Umbilical cord (tissue), 2 donors: ENCODE results near the gene EEF1A2. TPM values are rescaled to one million over a fixed set of nuclear protein-coding genes. Genes with fewer than 3 reads are reported as not detected.

ENCODE experiments used
- DNase-seq: peaks from one replicate; pipeline ENCODE4 v3.0.0-alpha.2; 2015; ENCODE audit warnings: low spot score
- total RNA-seq: library from RNA; depleted of rRNA; stranded (reverse); fragments of >200 nt; gene quantifications from one replicate; pipeline ENCODE4 v1.2.3, GENCODE V29; 2014; ENCODE audit warnings: low replicate concordance; ENCODE audit not compliant: insufficient read depth

EEF1A2 gene
- total RNA-seq, 1 donor from 2014 or later, result 7.2 TPM

DNA sequence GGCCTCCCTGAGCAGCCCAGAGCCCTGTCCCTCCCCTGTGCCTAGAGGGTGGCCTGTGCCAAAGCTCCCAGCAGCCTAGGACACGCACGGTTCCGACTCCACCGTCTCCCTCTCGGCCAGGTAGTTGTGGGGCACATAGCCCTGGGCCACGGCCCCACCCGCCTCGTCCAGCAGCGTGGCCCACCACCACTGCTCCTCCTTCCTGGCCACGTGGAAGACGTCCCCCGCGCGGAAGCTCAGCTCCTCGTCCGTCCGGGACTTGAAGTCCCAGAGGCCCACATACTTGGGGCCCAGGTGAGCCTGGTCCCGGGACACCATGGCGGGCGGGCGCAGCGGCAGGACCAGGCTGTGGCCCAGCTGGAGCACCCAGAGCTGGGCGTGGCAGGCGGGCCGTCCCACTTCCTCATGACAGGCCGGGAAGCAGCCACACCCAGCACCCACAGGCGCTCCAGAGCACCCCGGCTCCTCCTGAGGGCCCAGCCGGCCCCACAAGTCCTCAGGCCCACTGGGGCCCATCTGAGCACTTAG is 38.2 kb upstream of the EEF1A2 start, which contains the start of gene PTK6:
PTK6 (minus strand) TSS at position 380 of the 528 bp plus-strand sequence; CDS start at position 318, 62 bp downstream.
- DNase-seq, result no peak

DNA sequence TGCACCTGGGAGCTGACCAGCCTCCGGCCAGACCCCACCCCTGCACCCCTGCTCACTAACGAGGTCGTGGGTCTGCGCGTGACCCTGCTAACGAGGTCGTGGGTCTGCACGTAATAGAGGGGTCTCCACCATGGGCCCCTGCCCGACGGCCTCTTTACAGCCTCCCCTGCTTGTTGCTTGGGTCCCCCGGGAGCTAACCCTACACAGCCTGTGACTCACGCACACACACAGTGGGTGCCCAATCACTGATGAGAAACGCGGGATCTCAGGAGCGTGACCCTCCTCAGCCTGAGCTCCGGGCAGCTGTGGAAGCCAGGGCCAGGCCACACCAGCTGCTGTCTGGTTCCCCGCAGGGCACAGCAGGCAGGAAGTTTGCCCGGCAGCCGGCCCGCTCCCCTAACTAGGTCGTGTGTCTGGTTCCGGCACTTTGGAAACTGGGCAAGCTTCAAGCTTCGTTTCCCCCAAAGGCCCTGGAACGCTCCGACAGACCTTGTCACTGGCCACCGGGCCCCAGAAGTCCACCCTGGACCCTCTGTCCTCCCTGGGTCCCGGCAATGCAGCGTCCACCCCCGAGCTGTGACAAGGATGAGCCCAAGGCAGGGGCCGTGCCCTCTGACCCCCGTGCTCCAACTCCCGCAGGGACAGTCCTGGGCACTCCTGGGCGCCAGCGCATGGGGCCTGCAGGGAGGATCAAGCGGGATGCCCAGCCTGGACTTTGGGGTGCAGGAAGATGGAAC is 37.5 kb upstream of the EEF1A2 start:
- no peak for DNase-seq

DNA sequence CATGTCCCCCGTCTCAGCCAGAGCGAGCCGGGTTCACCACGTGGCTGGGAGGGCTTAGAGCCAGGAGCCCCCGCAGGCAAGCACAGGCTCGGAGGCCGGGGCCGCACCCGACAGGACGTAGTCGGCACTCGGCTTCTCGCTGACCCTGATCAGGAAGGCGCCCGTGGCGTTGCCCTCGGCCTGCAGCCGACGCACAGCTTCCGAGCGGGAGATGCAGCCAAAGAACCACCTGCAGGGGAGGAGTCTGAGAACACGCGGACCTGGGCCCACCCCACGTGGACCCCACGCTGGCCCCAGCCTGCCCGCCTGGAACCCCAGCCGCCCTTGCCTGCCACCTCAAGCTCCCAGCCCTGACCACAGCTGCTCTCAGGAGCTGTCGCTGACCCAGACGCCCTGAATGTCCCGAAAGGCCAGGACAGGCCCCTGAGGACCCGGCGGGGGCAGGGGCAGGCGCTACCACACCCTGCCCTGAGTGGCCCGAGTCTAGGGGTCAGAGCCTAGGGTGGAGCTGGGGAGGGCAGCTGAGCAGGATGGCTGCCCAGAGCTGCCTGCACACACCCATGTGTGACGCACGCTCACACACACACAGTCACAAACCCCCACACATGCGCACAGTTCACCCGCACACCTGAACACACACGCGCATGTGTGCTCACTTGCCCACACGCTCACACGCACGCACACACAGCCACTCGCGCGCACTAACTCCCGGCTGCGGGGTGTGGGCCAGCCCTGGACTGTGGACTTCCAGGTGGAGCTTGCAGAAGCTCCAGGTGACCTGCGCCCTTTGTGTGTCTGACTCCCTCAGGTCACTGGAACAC is 36.2 kb upstream of the EEF1A2 start:
- DNase-seq, result no peak

DNA sequence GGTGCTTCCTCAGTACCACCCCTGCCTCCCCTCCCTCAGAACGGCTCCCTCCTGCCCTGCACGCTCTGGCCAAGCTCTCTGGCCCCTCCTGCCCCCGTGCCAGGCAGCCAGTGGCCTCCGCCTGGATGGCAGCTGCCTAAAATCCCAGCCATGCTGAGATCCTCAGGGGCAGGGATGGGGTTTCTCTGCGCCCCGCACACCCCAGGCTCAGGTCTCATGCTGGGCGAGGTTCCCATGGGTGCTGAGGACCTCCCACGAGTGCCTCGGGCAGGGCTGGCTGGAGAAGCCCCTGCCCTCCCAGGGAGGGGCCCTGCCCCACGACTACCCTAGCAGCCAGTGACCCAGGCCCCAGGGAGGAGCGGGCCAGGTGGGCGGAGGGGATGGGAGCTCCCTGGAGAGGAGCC is 35.5 kb upstream of the EEF1A2 start:
- no peak for DNase-seq

DNA sequence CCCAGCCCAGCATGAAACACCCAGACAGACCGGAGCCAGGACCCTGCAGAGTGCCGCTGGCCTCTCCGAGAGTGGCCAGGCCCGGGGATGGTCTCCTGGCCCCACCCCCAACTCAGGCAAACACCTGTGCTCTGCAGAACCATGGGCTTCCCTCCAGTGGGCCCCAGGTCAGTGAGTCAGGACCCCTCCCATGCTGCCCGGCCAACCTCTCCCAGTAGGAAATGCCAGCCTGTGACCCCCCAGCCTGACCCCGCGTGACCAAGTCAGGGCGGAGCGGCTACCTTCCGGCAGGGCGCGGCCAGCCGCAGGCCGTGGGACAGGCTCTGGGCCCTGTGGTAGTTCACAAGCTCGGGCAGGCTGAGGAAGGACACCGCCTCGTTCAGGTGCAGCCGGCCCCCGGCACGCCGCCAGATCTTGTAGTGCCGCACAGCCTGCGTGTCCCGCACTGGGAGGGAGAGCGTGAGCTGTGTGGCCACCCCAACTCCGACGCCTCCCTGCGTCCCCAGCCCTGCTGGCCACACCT is 35.0 kb upstream of the EEF1A2 start:
- no peak for DNase-seq

DNA sequence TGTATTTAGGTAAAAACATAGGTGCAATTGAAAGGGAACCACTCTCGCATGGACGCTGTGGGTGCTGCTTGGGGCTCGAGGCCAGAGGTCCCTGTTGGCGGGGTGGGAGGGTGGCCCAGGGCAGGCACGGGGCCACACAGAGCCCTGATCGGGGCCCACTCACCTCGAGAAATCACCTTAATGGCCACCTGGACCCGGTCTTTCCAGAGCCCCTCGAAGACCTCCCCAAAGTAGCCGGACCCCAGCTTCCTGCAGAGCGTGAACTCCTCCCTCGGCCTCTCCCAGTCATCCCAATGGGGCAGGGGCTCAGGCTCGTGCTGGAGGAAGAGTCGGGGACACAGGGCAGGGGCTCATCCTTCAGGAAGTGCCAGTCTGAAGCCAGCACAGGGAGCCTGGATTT is 34.5 kb upstream of the EEF1A2 start:
- DNase-seq, result no peak

DNA sequence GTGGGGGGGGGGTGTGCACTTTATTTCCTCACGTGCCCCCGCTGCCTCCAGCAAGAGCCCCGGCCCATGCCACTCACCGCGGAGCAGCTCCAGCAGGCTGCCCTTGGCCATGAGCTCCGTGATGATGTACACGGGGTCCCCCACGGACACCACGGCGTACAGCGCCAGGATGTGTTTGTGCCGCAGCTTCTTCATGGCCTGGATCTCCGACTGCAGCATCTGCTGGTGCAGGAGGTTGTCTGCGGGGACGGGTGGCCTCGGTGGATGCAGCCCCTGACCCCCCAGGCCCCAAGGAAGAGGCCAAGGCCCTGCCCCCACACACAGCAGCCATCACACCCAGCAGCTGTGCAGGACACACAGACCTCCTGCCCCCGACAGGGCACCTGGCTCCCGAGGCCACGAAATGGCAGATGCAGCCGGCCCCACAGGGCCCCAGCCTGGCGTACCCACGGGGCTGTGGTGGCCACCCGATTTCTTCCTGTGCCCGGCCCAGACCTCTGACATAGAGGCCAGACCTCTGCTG is 33.6 kb upstream of the EEF1A2 start:
- no peak for DNase-seq

DNA sequence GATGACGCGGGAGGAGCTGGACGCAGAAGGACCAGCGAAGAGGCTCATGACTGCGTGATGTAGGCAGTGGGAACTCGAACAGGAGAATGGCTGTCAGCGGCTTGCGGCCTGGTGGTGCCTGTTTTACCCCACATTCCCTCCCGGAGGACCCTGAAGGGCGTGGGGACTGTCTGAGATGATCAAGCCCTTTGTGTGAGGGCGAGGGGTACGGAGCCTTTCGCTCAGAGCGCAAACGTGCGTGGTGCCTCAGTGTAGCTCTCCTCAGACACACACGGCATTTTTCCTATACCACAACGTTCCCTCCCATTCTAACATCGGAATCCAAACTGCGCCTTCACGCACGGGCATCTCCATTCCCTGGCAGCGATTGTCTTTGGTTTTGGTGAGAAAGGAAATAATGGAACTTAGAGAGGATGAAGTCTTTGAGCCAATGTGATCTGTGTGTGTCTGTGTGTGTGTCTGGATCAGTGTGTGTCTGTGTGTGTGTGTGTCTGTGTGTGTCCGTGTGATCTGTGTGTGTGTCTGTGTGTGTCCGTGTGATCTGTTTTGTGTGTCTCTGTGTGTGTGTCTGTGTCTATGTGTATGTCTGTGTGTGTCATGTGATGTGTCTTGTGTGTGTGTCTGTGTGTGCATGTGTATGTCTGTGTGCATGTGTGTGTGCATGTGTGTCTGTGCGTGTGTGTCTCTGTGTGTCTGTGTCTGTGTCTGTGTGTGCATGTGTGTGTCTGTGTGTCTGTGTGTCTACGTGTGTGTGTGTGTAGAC is 33.0 kb upstream of the EEF1A2 start:
- no peak for DNase-seq

DNA sequence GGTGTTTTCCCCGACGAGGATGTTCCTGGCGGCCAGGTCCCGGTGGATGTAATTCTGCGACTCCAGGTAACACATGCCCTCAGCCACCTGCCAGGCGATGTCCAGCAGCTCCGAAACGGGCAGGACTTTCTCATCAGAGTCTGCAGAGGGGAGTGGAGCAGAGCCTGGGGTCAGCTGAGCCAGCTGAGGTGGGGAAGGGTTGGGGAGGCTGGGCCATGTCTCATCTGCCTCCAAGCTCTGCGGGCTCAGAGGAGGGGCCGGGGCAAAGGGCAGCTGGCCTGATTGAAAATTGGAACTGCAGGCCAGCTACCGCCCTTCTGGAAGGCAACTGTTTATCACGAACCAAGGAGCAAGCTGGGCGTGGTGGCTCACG is 31.9 kb upstream of the EEF1A2 start:
- DNase-seq, result no peak

DNA sequence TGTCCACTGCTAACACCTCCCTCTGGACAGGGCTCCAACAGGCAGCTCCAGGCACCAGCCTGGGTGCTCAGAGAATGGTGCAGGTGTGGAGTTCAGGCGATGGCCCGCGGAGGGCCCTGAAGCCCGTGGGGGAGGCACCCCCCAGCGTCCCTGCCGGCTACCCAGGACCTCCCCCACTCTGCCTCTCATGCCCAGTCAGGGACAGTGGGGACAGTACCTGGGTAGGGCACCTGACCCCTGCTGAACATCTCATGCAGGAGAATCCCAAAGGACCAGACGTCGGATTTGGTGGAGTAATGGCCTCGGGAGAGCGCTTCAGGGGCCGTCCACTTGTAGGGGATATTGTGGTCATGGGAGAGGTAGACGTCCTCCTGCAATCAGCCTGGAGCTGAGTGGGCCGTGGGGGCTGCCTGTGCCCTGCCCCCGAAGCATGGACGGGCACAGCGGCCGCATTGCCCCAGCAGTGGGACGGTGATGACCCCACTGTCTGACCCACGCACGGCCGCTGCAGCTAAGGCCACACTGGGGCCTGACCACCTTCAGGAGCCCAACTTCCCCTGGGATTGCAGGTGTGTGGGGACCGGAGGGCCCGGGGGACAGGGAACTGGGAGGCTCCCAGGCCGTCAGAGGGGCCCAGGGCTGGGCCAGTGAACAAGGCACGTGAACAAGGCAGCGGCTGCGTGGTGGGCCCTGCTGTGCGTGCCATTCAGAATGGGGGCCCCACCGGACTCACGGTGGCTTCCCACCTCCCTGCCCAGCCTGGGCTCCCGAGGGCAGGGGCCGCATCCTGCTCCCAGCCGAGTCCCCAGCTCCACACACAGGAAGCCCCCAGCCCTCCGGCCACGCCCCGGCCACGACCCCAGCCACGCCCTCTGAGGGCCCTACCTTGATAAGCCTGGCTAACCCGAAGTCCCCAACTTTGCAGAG is 31.2 kb upstream of the EEF1A2 start:
- no peak for DNase-seq

DNA sequence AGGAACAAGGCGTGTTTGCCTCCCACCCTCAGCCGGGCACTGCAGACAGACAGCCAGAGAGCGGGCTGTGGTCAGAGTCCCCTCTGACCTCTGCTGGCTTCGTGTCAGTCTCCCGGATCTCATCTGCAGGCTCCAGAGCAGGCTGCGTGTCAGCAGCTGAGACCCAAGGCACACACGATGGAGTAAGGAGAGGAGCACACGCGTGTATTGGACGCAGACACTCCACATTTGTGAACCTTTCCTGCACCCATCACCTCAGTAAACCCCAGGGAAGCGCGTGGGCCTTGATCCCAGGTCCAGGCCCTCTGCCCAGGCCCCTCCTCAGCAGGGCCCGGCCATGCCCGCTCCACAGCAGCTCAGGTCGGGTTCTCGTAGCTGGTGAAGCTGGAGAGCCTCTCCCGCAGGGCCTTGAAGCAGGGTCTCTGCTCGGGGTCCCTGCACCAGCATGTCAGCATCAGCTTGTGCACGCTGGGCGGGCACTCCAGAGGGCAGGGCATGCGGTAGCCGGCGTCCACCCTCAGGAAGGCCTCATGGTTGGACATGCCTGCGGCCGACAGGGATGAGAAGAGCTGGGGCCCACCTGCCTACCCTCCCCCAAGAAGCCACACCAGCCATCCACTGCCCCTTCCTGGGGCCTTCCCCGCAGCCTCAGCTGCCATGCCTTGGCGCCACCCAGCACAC is 30.4 kb upstream of the EEF1A2 start:
- DNase-seq, result no peak

DNA sequence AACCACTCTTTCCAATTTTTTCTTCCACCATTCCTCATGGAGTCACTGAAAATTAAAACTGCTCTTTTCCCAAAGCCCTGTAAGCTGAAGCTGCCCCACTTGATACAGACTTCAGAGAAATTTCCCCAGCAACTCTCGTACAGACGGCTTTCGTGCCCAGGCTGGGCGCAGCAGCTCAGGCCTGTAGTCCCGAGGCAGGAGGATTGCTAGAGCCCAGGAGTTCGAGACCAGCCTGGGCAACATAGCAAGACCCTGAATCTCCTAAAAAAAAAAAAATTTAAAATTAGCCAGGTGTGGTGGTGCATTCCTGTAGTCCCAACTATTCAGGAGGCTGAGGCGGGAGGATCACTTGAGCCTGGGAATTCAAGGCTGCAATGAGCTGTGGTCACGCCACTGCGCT is 28.3 kb upstream of the EEF1A2 start:
- no peak for DNase-seq

DNA sequence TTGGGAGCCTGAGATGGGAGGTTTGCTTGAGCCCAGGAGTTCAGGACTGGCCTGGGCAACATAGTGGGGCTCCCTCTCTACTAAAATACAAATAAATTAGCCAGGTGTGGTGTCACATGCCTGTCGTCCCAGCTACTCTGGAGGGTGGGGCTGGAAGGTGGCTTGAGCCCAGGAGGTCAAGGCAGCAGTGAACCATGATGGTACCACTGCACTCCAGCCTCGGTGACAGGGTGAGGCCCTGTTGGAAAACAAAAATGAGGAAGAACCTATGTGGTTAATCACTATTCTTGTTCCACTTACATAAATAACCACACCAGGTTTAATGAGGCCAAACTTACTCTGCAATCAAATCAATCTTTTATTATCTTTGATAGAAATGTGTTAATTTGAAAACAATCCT is 27.1 kb upstream of the EEF1A2 start:
- DNase-seq, result no peak

DNA sequence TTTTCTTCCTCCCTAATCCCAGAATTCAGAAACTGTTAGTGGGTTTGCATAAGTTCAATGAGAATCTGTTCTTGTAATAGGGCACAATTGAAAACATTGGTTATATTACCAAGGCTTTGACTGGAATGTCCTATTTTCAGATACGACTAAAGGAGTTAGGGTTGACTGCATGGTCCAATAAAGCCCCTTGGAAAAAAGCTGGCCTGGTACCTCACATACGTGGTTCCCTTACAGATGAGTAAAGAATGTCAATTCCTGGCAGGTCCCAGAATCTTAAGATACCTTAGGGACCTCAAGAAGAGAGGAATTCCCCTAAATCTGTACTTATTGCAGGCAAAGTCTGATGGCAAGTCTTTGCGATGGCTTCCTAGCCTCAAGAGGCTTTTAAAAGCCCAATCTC is 26.3 kb upstream of the EEF1A2 start:
- DNase-seq, result no peak

DNA sequence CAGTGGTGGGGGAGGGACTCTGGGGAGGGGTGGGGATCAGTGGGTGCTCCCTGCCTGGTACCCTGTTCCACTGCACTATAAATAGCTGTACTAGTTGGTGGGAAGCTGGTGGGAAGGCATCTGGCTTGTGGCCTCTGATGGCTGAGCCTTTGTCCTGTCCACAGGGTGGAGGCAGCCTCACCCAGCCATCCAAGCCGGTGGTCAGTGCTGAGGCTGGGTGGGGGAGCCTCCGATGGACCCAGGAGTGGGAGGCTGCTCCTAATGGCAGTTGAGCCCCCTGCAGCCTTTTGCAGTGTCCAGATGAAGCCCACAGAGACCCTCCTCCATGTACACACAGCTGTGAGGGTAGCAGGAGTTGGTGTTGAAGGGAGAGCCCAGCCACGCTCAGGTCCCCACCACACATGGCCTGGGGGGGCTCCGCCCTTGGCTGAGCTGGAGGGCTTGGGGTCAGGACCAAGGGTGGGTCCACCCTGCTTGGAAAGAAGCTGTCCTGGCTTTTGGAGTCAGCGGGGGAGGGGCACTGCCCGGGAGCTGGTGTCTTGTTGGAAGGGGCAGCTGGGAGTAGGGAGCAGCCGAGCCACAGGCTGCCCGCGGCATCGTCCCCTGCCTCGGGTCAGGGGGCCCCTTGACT is 24.2 kb upstream of the EEF1A2 start:
- DNase-seq, result no peak

DNA sequence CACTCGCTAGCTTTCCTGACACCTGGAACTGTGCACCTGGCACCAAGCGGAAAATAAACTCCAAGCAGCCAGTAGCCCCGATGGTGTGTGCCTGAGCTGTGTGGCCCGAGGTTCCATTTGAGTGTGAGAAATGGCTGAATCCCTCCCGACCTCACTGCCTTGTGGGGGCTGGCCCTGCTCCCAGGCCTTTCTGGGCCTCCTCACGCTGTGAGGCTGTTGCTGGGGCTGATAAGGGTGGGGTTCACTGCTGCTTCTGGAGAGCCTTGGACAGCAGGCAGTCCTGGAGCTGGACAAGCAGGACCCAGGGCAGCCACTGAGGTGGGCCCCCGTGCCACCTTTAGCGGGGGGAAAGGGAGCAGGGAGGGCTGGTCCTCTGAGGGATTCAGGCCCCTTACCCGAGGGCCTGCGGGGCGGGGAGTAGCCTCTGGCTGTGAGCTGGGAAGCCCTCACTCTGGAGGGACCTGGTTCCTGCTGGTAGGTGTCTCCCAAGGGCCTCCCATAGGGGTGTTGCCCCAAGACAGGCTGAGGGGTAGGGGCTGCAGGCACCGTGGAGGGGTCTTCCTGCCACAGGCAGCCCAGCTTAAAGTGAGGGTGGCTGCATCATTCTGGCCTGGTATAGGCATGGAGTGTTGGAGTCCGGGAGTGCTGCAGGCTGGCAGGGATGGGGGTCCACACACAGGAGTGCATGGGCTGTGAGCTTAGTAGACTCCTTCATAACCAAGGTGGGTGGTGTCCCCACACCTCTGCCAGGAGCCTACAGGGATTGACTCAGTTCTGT is 23.4 kb upstream of the EEF1A2 start:
- DNase-seq, result no peak

DNA sequence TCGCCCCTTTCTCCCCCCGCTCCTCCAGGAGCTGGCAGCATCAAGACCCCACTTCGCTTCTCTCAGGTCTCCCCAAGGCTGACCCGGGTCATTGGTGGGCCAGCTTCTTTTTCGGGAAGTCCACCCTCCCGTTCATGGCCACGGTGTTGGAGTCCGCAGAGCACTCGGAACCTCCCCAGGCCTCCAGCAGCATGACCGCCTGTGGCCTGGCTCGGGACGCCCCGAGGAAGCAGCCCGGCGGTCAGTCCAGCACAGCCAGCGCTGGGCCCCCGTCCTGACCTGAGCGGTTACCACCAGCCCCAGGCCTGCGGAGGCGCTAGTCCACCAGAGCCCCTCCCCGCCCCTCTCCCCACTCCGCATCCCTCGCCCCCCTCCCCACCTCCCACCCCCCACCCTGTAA is 22.7 kb upstream of the EEF1A2 start:
- DNase-seq, result no peak

DNA sequence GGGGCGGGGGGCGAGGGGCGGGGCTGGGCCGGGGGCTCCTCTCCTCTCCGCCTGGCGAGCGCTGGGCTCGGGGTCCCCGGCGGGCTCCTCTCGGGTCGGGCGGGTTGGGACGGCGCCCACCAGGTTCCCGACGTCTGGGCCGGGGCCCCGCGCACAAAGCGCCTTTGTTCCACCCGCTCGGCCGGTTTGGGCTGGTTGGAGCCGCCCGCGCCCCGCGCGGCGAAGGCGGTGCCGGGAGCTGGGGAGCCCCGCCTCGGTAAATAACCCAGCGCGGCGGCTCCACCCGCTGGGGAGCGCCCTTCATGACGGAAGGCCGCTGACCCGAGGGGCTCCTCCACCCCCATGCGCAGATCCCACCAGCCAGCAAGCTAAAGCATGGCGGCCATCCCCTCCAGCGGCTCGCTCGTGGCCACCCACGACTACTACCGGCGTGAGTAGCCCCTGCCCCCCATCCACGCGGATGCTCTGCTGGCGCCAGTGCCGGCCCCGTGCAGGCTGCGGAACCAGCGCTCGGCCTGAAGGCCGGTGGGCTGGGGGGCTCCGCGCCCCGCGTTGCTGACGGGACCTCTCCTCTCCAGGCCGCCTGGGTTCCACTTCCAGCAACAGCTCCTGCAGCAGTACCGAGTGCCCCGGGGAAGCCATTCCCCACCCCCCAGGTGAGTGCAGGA is 22.2 kb upstream of the EEF1A2 start:
- DNase-seq, result peak; percentile 84
